Right hindlimb (tissue), 1 donor: ENCODE results near the gene ELANE.
A peak's percentile ranks its signal among the peaks of the same experiment; 100 is the strongest.
"Not testable (repeated sequence)": the region's sequence is repeated elsewhere in the genome, so short reads cannot be mapped to it uniquely, and the experiment has no call there.

Experiments
- DNase-seq: peaks from one replicate; pipeline ENCODE4 v3.0.0-alpha.2; 2018

The ELANE gene

DNA sequence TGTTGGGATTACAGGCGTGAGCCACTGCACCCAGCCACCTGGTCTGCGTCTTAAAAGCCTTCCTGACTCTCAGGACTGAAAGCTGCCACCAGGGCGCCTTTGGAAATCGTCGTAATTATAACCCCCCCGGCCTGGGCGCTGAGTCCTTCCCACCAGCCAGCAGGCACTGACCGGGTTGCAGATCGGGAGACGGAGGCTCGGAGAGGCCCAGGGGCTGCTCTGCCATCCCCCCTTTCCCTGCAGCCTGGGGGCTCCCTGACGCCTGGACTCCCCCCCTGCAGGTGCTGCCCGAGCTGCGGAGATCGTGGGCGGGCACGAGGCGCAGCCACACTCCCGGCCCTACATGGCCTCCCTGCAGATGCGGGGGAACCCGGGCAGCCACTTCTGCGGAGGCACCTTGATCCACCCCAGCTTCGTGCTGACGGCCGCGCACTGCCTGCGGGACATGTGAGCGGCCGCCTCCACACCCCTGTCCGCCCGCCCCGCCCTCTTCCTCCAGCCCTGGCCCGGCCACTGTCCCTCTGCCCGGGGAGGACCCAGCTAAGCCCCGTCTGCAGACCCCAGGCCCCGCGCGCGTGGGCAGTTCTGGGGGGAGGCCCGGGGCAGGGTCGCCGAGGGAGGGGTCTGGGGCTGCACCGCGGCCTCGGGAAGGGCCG is 8.8 kb upstream of the ELANE start:
- no peak for DNase-seq

DNA sequence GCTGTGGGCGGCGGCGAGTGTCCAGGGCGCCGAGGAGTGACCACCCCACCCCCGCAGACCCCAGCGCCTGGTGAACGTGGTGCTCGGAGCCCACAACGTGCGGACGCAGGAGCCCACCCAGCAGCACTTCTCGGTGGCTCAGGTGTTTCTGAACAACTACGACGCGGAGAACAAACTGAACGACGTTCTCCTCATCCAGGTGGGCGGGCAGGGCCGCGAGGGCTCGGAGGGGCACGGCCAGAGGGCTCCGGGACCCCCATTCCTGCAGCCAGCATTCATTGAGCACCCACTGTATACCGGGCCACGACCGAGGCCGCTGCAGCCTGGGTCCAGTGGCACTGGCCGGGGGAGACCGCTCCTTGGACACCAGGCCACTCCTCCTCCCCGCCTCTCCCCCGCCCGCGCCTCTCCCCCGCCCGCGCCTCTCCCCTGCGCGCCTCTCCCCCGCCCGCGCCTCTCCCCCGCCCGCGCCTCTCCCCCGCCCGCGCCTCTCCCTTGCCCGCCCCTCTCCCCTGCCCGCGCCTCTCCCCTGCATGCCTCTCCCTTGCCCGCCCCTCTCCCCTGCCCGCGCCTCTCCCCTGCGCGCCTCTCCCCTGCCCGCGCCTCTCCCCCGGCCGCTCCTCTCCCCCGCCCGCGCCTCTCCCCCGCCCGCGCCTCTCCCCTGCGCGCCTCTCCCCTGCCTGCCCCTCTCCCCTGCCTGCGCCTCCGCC is 8.1 kb upstream of the ELANE start:
- DNase-seq, result no peak

DNA sequence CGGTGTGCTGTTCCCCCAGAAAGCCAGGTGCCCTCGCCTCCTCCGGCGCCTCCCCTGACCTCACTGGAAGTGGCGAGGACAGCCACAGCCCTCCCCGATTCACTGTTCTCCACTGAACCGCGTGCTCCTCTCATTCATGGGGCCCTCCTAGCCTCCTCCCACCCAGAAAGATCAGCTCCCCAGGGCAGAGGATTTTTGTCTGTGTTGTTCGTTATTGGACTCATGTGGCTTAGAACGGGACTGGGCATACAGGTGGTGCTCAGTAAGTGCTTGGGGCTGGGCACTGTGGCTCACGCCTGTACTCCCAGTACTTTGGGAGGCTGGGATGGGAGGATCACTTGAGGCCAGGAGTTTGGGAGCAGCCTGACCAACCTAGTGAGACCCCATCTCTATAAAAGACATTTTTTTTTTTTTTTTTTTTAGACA is 7.5 kb upstream of the ELANE start:
- no peak for DNase-seq

DNA sequence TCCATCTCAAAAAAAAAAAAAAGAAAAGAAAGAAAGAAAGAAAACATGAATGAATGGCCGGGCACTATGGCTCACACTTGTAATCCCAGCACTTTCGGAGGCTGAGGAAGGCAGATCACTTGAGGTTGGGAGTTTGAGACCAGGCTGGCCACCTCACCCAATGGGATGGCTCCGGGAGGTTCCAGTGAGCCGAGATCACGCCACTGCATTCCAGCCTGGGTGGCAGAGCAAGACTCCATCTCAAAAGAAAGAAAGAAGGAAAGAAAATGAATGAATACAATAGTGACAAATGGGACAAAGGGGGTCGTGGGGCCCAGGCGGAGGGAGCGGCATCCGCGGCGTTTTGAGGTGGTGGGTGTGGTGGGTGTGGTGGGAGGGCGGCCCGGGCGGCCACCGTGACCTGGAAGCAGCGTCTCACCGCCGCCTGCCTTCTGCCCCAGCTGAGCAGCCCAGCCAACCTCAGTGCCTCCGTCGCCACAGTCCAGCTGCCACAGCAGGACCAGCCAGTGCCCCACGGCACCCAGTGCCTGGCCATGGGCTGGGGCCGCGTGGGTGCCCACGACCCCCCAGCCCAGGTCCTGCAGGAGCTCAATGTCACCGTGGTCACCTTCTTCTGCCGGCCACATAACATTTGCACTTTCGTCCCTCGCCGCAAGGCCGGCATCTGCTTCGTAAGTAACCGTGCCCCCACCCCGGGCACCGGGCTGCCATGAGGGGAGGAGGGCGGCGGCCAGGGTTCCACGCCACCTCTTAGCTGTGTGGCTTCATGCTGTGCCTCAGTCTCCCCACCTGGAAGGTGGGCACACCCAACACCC is 6.2 kb upstream of the ELANE start:
- DNase-seq, result no peak

DNA sequence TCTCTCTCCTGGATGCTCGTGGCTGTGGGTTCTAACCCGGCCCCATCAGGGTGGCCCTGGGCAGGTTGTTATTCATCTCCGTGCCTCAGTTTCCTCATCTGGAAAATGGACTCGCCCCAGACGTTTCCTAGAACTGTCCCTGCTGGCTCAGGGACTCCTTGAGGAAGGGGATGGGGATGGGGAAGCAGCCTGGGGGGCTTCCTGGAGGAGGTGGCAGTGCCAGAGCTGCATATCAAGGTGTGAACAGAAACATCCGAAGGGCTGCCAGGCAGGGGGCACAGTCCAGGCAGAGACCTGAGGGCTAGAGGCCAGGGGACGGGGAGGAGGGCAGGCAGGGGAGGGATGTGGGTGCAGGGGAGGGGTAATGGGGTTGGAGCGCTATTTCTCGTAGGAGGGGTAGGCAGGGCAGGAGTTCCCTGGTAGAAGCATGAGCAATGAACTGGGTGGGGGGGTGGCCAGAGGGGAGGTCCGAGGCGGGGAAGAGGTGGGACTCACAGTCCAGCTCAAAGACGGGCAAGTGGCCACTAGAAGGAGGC is 3.6 kb upstream of the ELANE start:
- peak; percentile 17 for DNase-seq

DNA sequence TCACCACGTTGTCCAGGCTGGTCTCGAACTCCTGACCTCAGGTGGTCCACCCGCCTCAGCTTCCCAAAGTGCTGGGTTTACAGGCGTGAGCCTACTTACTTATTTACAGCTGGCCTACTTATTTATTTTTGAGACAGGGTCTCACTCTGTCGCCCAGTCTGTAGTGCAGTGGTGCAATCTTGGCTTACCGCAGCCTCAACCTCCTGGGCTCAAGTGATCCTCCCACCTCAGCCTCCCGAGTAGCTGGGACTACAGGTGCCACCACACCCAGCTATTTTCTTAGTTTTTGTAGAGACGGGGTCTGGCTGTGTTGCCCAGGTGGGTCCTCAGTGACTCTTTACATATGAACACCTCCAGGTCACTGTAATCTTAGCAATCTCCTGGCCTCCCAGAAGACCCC is 2.9 kb upstream of the ELANE start:
- DNase-seq, result not testable (repeated sequence)

DNA sequence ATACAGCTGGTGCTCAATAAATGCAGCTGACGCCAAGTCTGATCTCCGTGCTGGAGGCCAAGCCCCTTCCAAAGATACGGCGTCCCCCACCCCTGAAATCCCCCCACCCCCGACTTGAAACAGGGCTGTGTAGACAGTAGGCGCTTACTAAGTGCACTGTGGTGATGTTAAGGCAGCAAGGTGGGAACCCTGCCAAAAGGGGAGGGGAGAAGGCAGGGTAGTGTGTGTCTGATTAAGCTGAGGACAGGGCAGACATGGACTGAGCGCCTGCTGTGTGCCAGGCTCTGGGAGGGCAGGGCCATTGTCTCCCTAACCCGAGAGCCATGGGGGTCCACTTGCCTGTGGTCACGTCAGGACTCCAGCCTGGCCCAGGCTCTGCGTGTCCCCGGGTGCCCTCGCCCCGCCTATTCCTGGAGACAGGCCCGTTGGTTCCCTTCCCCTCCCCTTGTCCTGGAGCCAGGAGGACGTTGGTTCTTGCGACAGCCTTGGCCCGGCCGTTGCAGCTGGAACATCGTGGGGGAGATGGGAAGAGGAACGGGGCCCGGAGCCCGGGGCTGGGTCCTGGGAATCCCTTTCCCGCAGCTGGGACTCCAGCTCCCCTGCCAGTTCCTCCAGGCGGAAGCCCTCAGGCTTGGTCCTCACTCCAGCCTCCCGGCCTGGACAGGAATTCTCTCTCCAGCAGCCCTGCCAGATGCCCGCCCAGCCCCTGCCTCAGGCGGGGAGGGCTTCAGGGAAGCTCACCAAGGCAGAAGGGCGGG is 1.7 kb upstream of the ELANE start:
- peak; percentile 88 for DNase-seq

DNA sequence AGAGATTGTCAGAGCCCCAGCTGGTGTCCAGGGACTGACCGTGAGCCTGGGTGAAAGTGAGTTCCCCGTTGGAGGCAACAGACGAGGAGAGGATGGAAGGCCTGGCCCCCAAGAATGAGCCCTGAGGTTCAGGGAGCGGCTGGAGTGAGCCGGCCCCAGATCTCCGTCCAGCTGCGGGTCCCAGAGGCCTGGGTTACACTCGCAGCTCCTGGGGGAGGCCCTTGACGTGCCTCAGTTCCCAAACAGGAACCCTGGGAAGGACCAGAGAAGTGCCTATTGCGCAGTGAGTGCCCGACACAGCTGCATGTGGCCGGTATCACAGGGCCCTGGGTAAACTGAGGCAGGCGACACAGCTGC is 1.1 kb upstream of the ELANE start:
- no peak for DNase-seq

DNA sequence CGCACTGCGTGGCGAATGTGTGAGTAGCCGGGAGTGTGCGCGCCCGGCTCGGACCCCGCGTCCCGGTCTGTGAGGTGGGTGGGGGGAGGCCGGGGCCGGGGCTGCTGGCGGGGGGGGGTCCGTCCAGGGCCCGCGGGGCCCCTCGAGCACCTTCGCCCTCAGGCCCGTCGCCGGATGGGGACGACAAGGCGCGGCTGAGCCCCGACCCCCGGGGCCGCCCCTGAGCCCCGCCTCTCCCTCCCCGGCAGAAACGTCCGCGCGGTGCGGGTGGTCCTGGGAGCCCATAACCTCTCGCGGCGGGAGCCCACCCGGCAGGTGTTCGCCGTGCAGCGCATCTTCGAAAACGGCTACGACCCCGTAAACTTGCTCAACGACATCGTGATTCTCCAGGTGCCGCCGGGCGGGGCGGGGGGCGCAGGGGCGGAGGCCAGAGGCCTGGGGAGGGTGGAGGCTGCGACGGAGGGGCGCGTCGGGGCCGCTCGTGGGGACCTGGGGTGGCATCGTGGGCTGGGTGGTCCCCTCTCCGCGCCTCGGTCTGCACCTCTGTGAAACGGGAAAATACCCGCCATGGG is 997 bp downstream of the ELANE start:
- DNase-seq, result no peak

DNA sequence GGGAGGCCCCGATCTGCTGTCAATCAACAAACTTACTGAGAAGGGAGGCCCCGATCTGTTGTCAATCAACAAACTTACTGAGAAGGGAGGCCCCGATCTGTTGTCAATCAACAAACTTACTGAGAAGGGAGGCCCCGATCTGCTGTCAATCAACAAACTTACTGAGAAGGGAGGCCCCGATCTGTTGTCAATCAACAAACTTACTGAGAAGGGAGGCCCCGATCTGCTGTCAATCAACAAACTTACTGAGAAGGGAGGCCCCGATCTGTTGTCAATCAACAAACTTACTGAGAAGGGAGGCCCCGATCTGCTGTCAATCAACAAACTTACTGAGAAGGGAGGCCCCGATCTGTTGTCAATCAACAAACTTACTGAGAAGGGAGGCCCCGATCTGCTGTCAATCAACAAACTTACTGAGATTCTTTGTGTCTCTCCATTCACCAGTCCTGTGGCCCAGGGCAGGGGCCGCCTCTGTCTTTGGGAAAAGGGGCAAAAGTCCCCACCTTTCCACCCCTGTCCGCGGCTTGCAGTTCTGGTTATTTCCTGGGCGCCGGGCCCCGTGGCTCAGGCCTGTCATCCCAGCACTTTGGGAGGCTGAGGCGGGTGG is 1.6 kb downstream of the ELANE start:
- not testable (repeated sequence) for DNase-seq

DNA sequence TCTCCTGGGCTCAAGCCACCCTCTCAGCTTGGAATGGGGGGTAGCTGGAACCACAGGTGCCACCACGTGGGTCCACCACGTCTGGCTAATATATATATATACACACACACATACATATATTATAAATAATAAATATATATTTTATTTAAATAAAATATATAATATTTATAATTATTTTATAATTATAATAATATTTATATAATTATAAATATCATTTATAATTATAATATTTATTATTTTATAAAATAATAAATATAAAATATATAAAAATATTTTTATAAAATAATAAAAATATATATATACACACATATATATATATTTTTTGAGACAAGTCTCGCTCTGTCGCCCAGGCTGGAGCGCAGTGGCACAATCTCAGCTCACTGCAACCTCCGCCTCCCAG is 2.4 kb downstream of the ELANE start:
- DNase-seq, result no peak

DNA sequence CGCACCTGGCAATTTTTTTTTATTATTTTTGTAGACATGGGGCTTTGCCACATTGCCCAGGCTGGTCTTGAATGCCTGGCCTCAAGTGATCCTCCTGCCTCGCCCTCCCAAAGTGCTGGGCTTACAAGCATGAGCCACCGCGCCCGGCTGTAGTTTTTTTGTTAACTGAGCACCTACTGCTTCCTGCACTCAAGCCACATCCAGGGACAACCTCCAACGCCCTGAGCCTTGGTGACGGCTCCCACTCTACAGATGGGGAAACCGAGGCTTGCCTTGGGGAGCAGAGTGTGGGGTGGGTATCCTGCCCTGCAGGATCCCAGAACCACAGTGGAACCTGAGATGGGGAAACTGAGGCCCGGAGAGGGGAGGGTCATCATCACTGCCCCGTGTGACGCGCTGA is 3.0 kb downstream of the ELANE start:
- no peak for DNase-seq

DNA sequence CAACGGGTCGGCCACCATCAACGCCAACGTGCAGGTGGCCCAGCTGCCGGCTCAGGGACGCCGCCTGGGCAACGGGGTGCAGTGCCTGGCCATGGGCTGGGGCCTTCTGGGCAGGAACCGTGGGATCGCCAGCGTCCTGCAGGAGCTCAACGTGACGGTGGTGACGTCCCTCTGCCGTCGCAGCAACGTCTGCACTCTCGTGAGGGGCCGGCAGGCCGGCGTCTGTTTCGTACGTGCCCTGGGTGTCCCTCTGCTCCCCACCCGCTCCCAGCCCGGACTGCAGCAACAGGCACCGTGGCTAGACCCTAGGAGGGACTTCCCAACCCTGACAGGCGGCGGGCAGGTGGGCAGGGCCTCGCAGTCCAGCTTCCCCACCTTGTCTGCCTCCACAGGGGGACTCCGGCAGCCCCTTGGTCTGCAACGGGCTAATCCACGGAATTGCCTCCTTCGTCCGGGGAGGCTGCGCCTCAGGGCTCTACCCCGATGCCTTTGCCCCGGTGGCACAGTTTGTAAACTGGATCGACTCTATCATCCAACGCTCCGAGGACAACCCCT is 3.5 kb downstream of the ELANE start:
- DNase-seq, result peak; percentile 20

DNA sequence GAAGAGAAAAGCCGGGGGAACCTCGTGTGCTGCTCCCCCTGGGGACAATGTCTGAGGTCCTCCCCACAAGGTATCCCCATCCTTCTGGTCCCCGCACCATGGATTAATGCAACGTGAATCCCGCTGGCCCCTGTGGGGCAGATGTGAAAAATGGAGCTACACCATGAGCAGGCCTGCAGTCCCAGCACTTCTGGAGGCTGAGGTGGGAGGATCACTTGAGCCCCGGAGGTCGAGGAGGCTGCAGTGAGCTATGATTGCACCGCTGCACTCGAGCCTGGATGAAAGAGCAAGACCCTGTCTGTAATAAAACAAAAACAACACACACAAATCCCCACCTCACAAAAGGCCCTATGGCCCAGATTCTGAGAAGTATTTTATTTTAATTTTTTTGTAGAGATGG is 6.2 kb downstream of the ELANE start:
- no peak for DNase-seq

DNA sequence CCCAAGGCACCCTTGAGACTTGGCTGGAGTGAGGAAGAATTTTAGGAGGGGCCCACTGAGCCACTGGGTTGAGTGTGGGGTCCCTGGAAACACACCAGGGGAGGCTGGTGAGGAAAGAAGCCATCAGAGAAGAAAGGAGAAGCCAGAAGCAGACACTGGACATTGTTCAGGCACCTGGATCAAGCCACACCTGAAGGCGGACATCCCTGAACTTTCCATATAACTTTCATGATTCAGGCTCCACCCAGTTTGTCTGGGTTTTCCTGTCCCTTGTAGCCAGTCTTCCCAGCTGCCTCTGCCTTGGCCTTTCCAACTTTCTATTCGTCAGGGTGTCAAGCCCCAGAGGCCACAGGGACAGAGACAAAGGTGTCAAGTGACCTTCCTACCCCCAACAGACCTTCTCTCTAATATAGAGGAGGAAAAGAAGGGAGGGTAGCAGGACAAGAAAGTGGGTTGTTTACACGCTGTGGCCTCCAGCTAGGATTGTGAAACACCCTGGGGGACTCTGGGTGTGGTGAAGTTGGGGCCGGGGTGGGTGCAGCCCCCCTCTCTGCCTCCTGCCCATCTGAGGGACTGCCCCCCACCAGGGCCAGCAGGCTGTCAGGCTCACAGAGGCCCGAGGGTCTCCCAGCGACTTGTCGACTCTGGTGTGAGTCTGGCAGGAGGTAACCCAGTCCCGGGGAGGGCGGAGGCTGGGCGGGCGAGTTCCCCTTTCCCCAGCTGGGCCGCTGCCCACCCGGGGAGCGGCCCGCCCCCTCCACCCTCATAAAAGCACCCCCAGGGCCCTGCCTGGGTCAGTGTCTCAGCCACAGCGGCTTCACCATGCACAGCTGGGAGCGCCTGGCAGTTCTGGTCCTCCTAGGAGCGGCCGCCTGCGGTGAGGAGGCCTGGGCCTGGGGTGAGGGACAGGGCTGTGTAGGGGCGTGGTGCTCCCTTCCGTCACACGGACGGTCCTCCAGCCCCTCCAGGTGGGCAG is 7.1 kb downstream of the ELANE start, which contains the start of gene CFD:
Gene CFD, plus strand, starts transcription at position 797 of the 976 bp plus-strand sequence. Its CDS starts 26 bp downstream, at position 823.
- peak; percentile 25 for DNase-seq

DNA sequence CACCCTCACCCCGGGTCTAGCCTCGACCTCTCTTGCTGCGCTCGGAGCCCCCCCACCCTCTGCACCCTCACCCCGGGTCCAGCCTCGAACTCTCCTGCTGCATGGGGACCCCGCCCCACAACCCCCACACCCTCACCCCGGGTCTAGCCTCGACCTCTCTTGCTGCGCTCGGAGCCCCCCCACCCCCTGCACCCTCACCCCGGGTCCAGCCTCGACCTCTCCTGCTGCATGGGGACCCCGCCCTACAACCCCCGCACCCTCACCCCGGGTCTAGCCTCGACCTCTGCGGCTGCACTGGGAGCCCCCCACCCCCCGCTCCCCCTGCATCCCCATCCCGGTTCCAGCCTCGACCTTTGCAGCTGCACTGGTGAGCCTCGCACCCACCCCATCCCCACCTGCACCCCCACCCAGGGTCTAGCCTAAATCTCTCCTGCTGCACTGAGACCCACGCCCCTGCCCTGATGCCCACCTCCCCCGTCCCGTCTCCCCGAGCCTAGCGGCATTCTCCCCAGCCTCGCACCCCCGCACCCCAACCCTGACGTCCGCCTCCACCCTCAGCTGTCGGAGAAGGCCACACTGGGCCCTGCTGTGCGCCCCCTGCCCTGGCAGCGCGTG is 9.1 kb downstream of the ELANE start:
- peak; percentile 18 for DNase-seq

DNA sequence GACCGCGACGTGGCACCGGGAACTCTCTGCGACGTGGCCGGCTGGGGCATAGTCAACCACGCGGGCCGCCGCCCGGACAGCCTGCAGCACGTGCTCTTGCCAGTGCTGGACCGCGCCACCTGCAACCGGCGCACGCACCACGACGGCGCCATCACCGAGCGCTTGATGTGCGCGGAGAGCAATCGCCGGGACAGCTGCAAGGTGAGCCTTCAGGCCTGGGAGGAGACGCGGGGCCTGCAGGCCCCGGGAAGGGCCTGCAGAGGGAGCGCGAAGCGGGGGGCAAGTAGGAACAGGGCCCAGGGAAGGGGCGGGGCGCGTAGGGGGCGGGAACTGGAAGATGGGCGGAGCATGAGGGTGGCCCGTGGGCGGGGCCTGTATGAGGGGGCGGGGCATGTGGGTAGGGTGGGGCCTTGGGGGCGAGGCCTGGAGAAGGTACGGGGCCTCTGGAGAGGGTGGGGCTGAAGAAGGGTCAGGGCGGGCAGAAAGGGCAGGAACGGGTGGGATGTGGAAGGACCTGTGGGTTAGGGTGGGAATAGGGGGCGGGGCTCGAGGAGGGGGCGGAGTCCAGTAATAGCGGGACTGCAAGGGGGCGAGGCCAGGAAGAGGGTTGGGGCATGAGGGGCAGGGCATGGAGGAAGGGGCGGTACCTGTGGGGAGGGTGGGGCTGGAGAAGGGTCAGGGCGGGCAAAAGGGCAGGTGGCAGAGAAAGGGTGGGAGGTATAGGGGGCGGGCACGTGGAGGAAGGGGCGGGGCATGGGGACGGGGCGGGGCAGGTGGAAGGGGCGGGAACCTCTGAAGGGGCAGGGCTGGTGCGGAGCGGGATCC is 9.9 kb downstream of the ELANE start:
- no peak for DNase-seq

DNA sequence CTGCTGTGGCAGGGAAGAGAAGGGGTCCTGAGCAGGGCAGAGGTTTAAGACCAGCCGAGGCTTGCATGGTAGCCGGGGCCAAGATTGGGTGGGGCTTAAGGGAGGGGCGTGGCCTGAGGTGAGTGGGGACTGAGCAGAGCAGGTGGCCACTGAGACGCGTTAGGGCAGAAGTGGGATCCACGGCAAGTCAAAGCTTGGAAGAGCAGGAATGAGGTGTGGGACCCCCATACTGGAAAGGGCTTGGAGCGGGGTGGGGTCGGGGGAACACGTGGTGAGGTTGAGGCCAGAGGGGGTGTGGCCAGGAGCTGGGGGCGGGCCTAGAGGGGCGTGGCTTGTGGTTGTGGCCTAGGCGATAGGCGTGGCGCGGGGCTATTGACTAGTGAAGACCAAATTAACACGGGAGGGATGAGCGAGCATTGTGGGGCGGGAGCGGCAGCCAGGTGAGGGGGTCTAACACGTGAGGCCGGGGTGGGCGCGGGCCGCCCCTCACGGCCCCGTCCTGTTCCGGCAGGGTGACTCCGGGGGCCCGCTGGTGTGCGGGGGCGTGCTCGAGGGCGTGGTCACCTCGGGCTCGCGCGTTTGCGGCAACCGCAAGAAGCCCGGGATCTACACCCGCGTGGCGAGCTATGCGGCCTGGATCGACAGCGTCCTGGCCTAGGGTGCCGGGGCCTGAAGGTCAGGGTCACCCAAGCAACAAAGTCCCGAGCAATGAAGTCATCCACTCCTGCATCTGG is 10.6 kb downstream of the ELANE start:
- DNase-seq, result peak; percentile 65
